Activated naive CD4-positive, alpha-beta T cell treated with anti-CD3 and anti-CD28 coated beads for 36 hours (primary cell): ENCODE measurements around the gene KIAA1328. TPM values are rescaled to one million over a fixed set of nuclear protein-coding genes. Genes with fewer than 3 reads are reported as not detected.
A peak's percentile ranks its signal among the peaks of the same experiment; 100 is the strongest.

Source experiments
- CTCF ChIA-PET: fragments of 350-600 bp; sonication (Branson Sonifier 250); formaldehyde crosslinking; loops from one replicate; lab custom pipeline; 2021; ENCODE audit warnings: antibody characterized with exemption; lab: Charles Lee
- DNase-seq: peaks from one replicate; pipeline ENCODE4 v3.0.0-alpha.2; 2020
- H3K27ac Mint-ChIP-seq: one replicate; pipeline ENCODE4 v1.8.0; 2021; ENCODE audit warnings: mild to moderate bottlenecking, mixed read lengths
- H3K27me3 Mint-ChIP-seq: one replicate; pipeline ENCODE4 v1.8.0; 2021; ENCODE audit warnings: low read depth, mixed read lengths
- H3K36me3 Mint-ChIP-seq: one replicate; pipeline ENCODE4 v1.8.0; 2021; ENCODE audit warnings: low read depth, mixed read lengths
- H3K4me1 Mint-ChIP-seq: one replicate; pipeline ENCODE4 v1.8.0; 2021; ENCODE audit warnings: low read depth, mixed read lengths
- H3K4me3 Mint-ChIP-seq: one replicate; pipeline ENCODE4 v1.8.0; 2021; ENCODE audit warnings: mild to moderate bottlenecking, moderate library complexity, mixed read lengths
- H3K9me3 Mint-ChIP-seq: one replicate; pipeline ENCODE4 v1.8.0; 2021; ENCODE audit warnings: mixed read lengths
- intact Hi-C: fragments of 100-400 bp; cut with micrococcal nuclease; formaldehyde crosslinking; loops from one replicate; pipeline ENCODE4 v1.15.1; 2023
- total RNA-seq, 2 experiments: library from RNA; stranded (reverse); gene quantifications; one replicate each; pipeline ENCODE4 v1.2.3, GENCODE V29; 2021

The KIAA1328 gene
- 1 to 10 TPM; 7.2 to 7.8 TPM for total RNA-seq

DNA sequence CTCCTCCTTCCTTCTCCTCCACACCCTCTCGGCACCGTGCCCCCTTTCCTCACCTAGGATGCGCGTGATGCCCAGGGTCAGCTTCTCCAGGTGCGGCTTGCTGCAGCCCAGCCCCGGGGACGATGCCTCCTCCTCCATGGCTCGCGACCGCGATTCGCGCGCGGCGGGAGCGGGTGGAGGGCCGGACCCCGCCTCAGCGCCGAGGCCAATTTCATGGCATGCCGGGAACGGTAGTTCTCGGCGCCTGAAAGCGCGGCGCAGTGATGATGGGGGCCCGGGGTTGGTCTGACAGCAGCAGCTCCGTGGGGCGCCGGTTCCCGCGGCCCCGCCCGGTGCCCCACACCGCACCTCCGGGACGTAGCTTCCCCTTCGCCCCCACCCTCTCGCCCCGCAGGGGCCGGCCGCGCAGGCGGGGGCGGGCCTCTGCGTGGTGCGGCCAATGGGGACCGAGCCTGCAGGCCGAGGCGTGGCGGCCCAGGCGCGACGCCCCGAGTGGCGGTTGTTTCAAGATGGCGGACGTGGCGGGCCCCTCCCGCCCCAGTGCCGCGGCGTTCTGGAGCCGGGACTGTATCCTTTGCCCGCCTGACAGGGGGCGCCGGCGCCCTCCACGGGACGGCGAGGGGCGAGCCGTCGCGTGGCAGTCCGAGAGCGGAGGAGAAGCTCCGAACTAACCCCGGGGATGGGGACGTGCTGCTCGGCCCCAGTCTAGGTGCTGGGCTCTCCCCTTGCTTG, at the start of gene KIAA1328, which contains the start of gene TPGS2:
TSS of gene KIAA1328 (plus strand) at position 498 of the 732 bp plus-strand sequence. CDS start at position 510, 12 bp downstream.
TSS of gene TPGS2 (minus strand) at position 373 of the 732 bp plus-strand sequence. CDS start at position 138, 235 bp downstream.
- peak; percentile 88 for DNase-seq
- CTCF ChIA-PET: interaction anchor here (0.9 to 2.2 kb wide), 6 partner anchors 10 to 772 kb away, joined by 3 to 7 read pairs (median 6); no protein-coding TSS in a partner anchor
- Mint-ChIP-seq H3K27me3 (no peaks in the 10 kb centered on the region), H3K36me3 (no peaks in the 10 kb centered on the region), H3K4me1 (peaks cover 46% of the 10 kb centered on the region), H3K27ac (peak within 1 kb of the TSS; percentile 81), H3K9me3 (no peaks in the 10 kb centered on the region), H3K4me3 (peak within 1 kb of the TSS; percentile 82)
- intact Hi-C loops: loop anchor here (1.0 to 10.0 kb wide), 5 partner anchors 74 to 1964 kb away; partner anchors contain the start of genes ELP2, INO80C, RMP24 and SLC39A6

DNA sequence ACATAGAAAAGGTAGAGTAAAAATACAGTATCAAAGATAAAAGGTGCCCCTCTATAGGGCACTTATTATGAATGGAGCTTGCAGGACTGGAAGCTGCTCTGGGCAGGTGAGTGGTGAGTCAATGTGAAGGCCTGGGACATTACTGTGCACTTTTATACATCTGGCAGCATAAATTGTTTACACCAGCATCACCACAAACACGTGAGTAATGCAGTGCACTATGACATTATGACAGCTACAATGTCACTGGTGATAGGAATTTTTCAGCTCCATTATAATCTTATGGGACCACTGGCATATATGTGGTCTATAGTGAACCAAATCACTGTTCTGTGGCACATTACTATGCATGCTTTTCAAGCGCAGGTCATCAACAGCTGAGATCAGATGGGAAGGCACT, 48.2 kb upstream of the KIAA1328 start:
- intact Hi-C loops: no loop called here
- CTCF ChIA-PET: interaction anchor here (1.2 kb wide), 1 partner anchor 37 kb away, joined by 3 read pairs; no protein-coding TSS in a partner anchor
- H3K36me3 Mint-ChIP-seq: peaks cover 5% of the 10 kb centered on the region
- H3K27ac Mint-ChIP-seq: no peak overlapping the region
- DNase-seq: no peak
- H3K4me3 Mint-ChIP-seq: no peak overlapping the region
- H3K27me3 Mint-ChIP-seq: no peaks in the 10 kb centered on the region
- H3K9me3 Mint-ChIP-seq: peaks cover under 1% of the 10 kb centered on the region
- no peaks in the 10 kb centered on the region for H3K4me1 Mint-ChIP-seq

DNA sequence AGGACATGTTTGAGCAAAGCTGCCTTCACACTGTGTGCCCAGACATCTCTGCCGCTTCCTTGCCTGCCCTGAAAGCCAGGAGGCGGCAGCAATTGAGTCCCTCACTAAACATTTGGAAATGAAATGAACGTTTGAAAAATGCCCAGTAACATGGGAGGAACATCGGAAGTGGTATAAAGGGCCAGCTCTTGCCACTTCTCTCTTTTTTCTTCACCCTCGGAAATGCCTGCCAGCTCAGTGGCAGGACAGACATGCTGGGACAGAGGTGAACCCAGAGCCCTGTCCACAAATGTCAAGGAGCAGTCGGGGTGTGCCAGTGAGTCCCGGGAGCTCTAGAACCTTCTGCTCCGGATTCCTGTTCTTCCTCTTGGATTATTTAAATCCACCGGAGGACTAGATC, 46.2 kb upstream of the KIAA1328 start:
- Mint-ChIP-seq H3K27me3 (no peaks in the 10 kb centered on the region), H3K36me3 (peaks cover 12% of the 10 kb centered on the region), H3K27ac (no peak overlapping the region), H3K9me3 (no peaks in the 10 kb centered on the region), H3K4me3 (no peak overlapping the region), H3K4me1 (no peaks in the 10 kb centered on the region)
- intact Hi-C loops: no loop called here
- CTCF ChIA-PET: no interaction called here
- no peak for DNase-seq

DNA sequence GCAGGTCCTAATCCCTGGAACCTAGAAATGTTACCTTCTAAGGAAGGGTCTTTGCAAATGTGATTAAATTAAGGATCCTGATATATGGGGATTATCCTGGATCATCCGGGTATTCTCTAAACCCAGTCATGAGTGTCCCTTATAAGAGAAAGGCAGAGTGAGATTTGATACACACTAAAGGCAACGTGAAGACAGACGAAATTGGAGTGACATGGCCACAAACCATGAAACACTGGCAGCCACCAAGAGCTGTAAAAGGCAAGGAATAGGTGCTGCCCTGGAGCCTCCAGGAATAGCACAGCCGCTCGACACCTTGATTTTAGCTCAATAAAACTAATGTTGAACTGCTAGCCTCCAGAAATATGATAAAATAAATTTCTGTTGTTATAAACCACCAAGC, 45.1 kb upstream of the KIAA1328 start:
- Mint-ChIP-seq H3K36me3 (peaks cover 15% of the 10 kb centered on the region), H3K9me3 (no peaks in the 10 kb centered on the region), H3K27ac (no peak overlapping the region), H3K4me1 (no peaks in the 10 kb centered on the region), H3K4me3 (no peak overlapping the region), H3K27me3 (no peaks in the 10 kb centered on the region)
- DNase-seq: no peak
- CTCF ChIA-PET: no interaction called here
- intact Hi-C loops: no loop called here

DNA sequence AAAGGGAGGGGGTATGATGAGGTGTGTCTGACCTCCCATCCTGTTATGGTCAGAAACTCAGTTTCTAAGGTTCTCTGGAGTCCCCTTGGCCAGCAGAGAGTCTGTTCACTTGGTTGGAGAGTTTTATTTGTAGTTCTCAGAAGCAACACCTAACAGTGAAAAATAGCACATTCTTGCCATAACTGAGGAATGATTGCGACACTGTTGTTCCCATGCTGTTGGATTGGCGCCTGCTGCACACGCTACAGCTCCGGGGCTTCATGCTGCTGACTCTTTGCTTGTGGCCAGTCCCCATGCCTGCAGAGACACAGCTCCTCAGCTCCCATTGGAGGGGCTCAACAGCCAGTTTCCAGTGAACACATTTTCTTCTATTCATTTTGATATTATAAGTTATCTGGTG, 42.2 kb upstream of the KIAA1328 start:
- no peak for DNase-seq
- intact Hi-C loops: no loop called here
- H3K36me3 Mint-ChIP-seq: peaks cover 34% of the 10 kb centered on the region
- peaks cover 14% of the 10 kb centered on the region for H3K9me3 Mint-ChIP-seq
- no peaks in the 10 kb centered on the region for H3K4me1 Mint-ChIP-seq
- no peak overlapping the region for H3K4me3 Mint-ChIP-seq
- CTCF ChIA-PET: no interaction called here
- no peaks in the 10 kb centered on the region for H3K27me3 Mint-ChIP-seq
- H3K27ac Mint-ChIP-seq: no peak overlapping the region

DNA sequence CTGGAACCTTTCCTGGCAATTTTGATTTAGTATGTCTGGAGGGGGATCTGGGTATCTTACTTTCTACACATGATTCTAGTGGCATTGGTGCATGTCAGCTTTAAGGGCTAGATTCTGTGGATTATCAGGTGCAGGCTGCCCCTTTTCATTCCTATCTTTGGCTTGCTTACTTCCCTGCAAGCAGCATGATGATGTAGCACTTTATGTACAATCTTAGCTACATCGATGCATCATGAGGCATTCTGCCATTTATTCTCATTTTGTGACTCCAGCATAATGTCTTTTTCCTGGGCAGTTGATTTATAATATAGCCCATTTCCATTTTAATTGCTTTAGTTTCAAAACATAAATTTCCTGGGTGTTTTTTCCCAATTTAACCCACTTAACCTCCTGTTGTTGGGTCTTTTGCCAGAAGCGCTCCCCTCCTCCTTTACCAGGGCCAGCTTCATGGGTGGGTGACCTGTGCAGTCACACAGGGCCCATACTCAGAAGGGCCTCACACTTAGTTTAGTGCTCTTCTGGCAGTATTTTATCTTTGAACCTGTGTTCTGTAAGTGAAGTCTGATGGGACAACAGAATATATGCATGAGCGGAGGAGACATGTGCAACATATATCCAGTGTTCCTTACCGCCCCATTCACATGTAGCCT, 36.2 kb upstream of the KIAA1328 start:
- no peaks in the 10 kb centered on the region for H3K4me1 Mint-ChIP-seq
- no peak for DNase-seq
- no peak overlapping the region for H3K4me3 Mint-ChIP-seq
- peaks cover 14% of the 10 kb centered on the region for H3K9me3 Mint-ChIP-seq
- H3K36me3 Mint-ChIP-seq: peaks cover 56% of the 10 kb centered on the region
- no peaks in the 10 kb centered on the region for H3K27me3 Mint-ChIP-seq
- no peak overlapping the region for H3K27ac Mint-ChIP-seq
- intact Hi-C loops: no loop called here
- CTCF ChIA-PET: interaction anchor here (1.1 kb wide), 1 partner anchor 18 kb away, joined by 3 read pairs; no protein-coding TSS in a partner anchor

DNA sequence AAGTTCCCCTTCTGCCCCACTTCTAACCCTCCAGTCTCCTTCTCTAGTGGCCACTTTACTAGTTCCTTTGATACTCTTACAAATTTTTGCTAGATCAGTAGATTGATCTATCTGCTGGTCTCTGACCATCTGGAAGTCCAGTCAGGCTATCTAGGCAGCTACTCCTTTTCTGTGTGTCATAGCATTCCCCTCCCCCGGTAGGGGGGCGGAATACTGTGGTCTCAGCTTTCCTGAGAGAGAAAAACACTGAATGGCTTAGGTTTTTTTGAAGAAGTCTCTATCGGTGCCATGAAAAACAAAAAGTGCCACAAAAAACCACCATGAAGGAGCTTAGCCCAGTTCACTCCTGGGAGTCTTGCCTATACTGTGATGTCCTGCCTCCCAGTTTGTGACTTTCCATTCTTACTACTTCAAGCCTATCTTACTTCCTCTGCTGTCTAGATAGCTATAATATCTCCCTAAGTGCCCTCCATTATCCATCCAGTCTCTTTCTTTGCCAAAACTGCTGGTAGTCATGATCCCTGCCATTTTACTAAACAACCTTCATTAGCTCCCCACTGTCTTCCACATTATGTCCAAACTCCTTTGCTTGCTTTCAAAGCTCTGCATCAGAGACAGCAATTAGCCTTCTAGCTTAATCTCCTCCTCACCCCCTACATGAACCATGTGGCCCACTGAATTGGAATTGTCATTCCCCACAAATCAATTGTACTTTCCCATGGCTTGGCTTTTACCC, 30.0 kb upstream of the KIAA1328 start:
- Mint-ChIP-seq H3K4me1 (no peaks in the 10 kb centered on the region), H3K9me3 (no peaks in the 10 kb centered on the region), H3K27me3 (no peaks in the 10 kb centered on the region), H3K4me3 (no peak overlapping the region), H3K27ac (no peak overlapping the region), H3K36me3 (peaks cover 64% of the 10 kb centered on the region)
- DNase-seq: no peak
- intact Hi-C loops: no loop called here
- CTCF ChIA-PET: interaction anchor here (1.5 kb wide), 1 partner anchor 10 kb away, joined by 4 read pairs; no protein-coding TSS in a partner anchor

DNA sequence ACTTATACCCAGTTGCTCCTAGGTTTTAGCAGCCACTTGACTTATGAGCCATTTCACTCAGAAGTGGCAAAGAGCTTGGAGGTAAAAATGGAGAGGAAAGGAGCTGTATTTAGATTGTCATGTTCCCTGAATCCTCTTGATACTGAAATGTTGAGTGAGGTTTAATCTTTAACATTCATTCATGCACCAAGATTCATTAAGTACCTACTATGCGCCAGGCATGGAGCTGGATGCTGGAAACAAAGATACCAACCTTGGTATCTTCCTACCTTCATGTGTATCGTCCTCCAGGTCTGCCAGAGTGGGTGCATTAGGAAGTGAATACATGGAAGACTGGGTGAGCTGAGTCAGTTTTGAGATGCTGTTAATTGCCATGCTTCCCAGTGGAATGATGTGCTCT, 23.8 kb upstream of the KIAA1328 start:
- no peaks in the 10 kb centered on the region for H3K27me3 Mint-ChIP-seq
- peaks cover 2% of the 10 kb centered on the region for H3K4me1 Mint-ChIP-seq
- CTCF ChIA-PET: interaction anchor here (0.6 kb wide), 1 partner anchor 659 kb away, joined by 3 read pairs; no protein-coding TSS in a partner anchor

DNA sequence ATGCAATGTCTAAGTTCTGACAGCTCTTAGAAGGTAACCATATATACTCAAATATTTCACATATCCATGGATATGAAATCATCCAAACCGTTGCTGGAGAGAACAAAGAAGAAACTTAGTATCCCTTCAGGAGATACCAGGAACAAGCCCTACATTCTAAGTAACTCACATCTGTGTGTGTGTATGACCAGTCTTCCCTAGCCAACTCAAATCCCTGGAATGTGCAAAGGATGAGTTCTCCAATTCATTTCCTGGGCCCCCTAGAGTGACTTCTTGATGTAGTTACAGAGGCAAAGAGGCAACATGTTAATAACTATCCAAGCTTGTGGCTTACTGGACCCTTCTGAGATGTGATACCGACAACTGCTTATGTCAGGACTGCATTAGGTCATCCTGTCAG, 20.2 kb upstream of the KIAA1328 start:
- Mint-ChIP-seq H3K4me3 (no peak overlapping the region), H3K4me1 (peaks cover 7% of the 10 kb centered on the region), H3K27me3 (no peaks in the 10 kb centered on the region), H3K9me3 (no peaks in the 10 kb centered on the region), H3K27ac (no peak overlapping the region), H3K36me3 (peaks cover 32% of the 10 kb centered on the region)
- CTCF ChIA-PET: interaction anchor here (0.6 to 6.6 kb wide), 13 partner anchors 10 to 821 kb away, joined by 3 to 55 read pairs (median 3); no protein-coding TSS in a partner anchor
- DNase-seq: no peak
- intact Hi-C loops: loop anchor here (1.0 to 10.0 kb wide), 3 partner anchors 120 to 714 kb away; partner anchors contain the start of gene FHOD3

More for the DNA sequence above, 23.8 kb upstream of the KIAA1328 start:
- no peak for DNase-seq
- intact Hi-C loops: loop anchor here (5.0 to 10.0 kb wide), 2 partner anchors 508 to 710 kb away; partner anchors contain the start of gene FHOD3
- H3K4me3 Mint-ChIP-seq: no peak overlapping the region
- H3K27ac Mint-ChIP-seq: no peak overlapping the region
- peaks cover 54% of the 10 kb centered on the region for H3K36me3 Mint-ChIP-seq
- no peaks in the 10 kb centered on the region for H3K9me3 Mint-ChIP-seq

DNA sequence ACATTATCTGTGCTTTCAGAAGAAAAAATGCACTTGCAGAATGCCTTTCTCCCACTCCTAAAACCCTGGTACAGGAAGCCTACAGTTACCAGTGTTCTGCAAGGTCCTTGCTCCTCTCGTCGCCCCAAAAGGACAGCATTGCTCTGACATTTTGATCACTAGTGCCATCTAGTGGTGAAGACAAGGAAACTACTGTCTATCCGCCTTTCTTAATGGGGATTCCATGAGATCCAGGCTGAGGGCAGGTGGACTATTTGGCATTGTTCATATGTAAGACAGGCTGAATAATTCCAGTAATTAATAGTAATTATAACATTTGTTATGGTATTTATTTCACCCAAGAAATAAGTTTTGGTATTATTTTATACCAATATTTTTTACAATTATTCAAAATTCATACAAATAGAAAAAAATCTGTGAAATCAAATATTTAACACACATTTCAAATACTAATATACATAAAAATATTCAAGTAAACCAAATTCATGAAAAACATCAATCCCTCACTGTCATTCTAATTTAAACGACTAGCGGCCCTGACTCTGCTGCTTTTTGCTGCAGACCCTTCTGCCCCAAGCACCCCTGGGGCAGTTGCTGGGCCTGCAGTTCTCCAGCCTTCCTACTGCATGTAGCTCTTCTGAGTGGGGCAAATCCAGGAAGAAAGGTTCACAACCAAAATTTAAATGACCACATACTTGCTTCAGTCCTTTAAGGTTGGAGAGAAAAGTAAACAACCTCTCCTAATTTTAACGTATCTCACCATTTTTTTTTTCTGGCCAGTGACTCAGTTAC, 19.1 kb upstream of the KIAA1328 start:
- H3K36me3 Mint-ChIP-seq: peaks cover 21% of the 10 kb centered on the region

DNA sequence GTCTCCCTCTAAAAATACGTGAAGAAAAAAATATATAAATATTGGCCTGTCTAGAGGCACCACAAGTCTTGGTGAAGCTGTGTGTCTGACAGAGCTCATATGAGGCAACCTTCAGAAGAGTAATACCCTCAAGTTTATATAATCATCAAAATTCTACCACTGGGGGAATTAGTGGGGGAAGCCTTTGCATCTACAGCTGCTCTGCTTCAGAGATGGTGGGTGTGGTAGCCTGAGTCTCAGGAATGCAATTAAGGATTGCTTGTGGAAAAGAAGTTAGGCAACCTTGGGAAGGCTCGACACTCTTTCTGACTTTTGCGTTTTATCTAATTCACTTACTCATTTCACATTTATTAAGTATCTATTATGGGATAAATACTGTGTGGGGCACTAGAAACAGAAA, 17.5 kb upstream of the KIAA1328 start:
- CTCF ChIA-PET: interaction anchor here (0.6 to 6.6 kb wide), 7 partner anchors 8 to 212 kb away, joined by 3 to 55 read pairs (median 3); partner anchors contain the start of genes KIAA1328 and TPGS2
- Mint-ChIP-seq H3K36me3 (peaks cover 8% of the 10 kb centered on the region), H3K4me1 (peaks cover 10% of the 10 kb centered on the region), H3K27me3 (no peaks in the 10 kb centered on the region), H3K9me3 (no peaks in the 10 kb centered on the region), H3K27ac (no peak overlapping the region), H3K4me3 (no peak overlapping the region)
- no peak for DNase-seq
- intact Hi-C loops: no loop called here

More for the DNA sequence above, 19.1 kb upstream of the KIAA1328 start:
- H3K4me3 Mint-ChIP-seq: no peak overlapping the region
- no peaks in the 10 kb centered on the region for H3K9me3 Mint-ChIP-seq
- H3K4me1 Mint-ChIP-seq: peaks cover 10% of the 10 kb centered on the region
- CTCF ChIA-PET: interaction anchor here (0.7 to 6.6 kb wide), 10 partner anchors 10 to 822 kb away, joined by 3 to 55 read pairs (median 3); no protein-coding TSS in a partner anchor
- no peaks in the 10 kb centered on the region for H3K27me3 Mint-ChIP-seq
- DNase-seq: peak; percentile 28
- no peak overlapping the region for H3K27ac Mint-ChIP-seq
- intact Hi-C loops: loop anchor here (1.0 to 10.0 kb wide), 3 partner anchors 121 to 715 kb away; partner anchors contain the start of gene FHOD3
